Head of caudate nucleus (tissue), 42 donors: ENCODE data around the gene CD53.
"Not testable (repeated sequence)": the region's sequence is repeated elsewhere in the genome, so short reads cannot be mapped to it uniquely, and the experiment has no call there.

Source experiments
- DNase-seq, 42 donors: peaks; one replicate each; pipeline versions ENCODE4 v3.0.0 to v3.0.0-alpha.2; 2020 to 2021; ENCODE audit warnings: mixed read lengths in 7 of 42
- intact Hi-C: fragments of 100-400 bp; cut with DNase I; formaldehyde crosslinking; loops from one replicate; pipeline ENCODE4 v1.15.0; 2022

Gene CD53

GRCh38 chr1:110902820-110903463 is 30.0 kb downstream of the CD53 start:
- no peak for DNase-seq
- intact Hi-C loops, result no loop called here

- DNase-seq, result no peak
- intact Hi-C loops, result no loop called here
Observed at GRCh38 chr1:110903853-110904500, 31.0 kb downstream of the CD53 start.

- DNase-seq, result no peak
- intact Hi-C loops, result no loop called here
Observed at GRCh38 chr1:110912784-110913183, 39.8 kb downstream of the CD53 start.

GRCh38 chr1:110914676-110915075 is 41.7 kb downstream of the CD53 start:
- DNase-seq, result no peak
- intact Hi-C loops, result no loop called here

- no peak for DNase-seq
- intact Hi-C loops, result no loop called here
Observed at GRCh38 chr1:110915804-110916203, 42.9 kb downstream of the CD53 start.

GRCh38 chr1:110916274-110916668 is 43.3 kb downstream of the CD53 start:
- intact Hi-C loops, result no loop called here
- DNase-seq, result no peak

GRCh38 chr1:110916669-110917306 is 43.8 kb downstream of the CD53 start:
- no peak for DNase-seq
- intact Hi-C loops, result no loop called here

- intact Hi-C loops, result no loop called here
Observed at GRCh38 chr1:110918016-110918415, 45.1 kb downstream of the CD53 start.

GRCh38 chr1:110921953-110922352 is 49.0 kb downstream of the CD53 start:
- intact Hi-C loops, result no loop called here
- DNase-seq, result no peak

More at GRCh38 chr1:110918016-110918415, 45.1 kb downstream of the CD53 start:
- no peak for DNase-seq

- intact Hi-C loops, result no loop called here
Observed at GRCh38 chr1:110927484-110928075, 54.6 kb downstream of the CD53 start.

GRCh38 chr1:110928191-110928590 is 55.2 kb downstream of the CD53 start:
- intact Hi-C loops, result no loop called here
- DNase-seq, result no peak

More at GRCh38 chr1:110927484-110928075, 54.6 kb downstream of the CD53 start:
- no peak for DNase-seq

- no peak for DNase-seq
- intact Hi-C loops, result no loop called here
Observed at GRCh38 chr1:110928904-110929303, 56.0 kb downstream of the CD53 start.

GRCh38 chr1:110931097-110931496 is 58.1 kb downstream of the CD53 start:
- intact Hi-C loops, DNase-seq: not testable (repeated sequence)

GRCh38 chr1:110936567-110936966 is 63.6 kb downstream of the CD53 start:
- no peak for DNase-seq
- intact Hi-C loops, result no loop called here

- intact Hi-C loops, result no loop called here
- no peak for DNase-seq
Observed at GRCh38 chr1:110944806-110945205, 71.9 kb downstream of the CD53 start.

GRCh38 chr1:110945626-110946025 is 72.7 kb downstream of the CD53 start:
- intact Hi-C loops, result no loop called here
- no peak for DNase-seq

GRCh38 chr1:110948038-110948810 is 75.3 kb downstream of the CD53 start:
- no peak for DNase-seq

More at GRCh38 chr1:110948038-110948810, 75.3 kb downstream of the CD53 start:
- intact Hi-C loops, result no loop called here
